ENCODE data around the gene FBXL14. TPM values are rescaled to one million over a fixed set of nuclear protein-coding genes. Genes with fewer than 3 reads are reported as not detected.

FBXL14 gene
- total and polyA plus RNA-seq, 4 donors: 0.67 to 7.5 (median 4.9) TPM

DNA sequence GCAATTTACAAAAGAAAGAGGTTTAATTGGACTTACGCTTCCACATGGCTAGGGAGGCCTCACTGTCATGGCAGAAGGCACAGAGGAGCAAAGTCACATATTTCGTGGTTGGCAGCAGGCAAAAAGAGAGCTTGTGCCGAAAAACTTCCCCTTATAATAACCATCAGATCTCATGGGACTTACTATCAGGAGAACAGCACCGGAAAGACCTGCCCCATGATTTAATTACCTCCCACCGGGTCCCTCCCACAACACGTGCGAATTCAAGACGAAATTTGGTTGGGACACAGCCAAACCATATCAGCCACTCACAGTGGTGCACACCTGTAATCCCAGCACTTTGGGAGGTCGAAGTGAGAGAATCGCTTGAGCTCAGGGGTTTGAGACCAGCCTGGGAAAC, 68.5 kb downstream of the FBXL14 start:
- TF ChIP-seq, protein P1, sequence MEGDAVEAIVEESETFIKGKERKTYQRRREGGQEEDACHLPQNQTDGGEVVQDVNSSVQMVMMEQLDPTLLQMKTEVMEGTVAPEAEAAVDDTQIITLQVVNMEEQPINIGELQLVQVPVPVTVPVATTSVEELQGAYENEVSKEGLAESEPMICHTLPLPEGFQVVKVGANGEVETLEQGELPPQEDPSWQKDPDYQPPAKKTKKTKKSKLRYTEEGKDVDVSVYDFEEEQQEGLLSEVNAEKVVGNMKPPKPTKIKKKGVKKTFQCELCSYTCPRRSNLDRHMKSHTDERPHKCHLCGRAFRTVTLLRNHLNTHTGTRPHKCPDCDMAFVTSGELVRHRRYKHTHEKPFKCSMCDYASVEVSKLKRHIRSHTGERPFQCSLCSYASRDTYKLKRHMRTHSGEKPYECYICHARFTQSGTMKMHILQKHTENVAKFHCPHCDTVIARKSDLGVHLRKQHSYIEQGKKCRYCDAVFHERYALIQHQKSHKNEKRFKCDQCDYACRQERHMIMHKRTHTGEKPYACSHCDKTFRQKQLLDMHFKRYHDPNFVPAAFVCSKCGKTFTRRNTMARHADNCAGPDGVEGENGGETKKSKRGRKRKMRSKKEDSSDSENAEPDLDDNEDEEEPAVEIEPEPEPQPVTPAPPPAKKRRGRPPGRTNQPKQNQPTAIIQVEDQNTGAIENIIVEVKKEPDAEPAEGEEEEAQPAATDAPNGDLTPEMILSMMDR (IDR thresholded peaks at IDR 0.05; ENCODE audit: low read depth, low read length, missing input control): no peak
- no peak for TF ChIP-seq RAD21 (IDR thresholded peaks at IDR 0.05)
- no peak overlapping the region for H3K27ac ChIP-seq (ENCODE audit: low read depth in 1 of 2, low read length in 2 of 2)
- no peaks in the 10 kb centered on the region for H3K9me3 ChIP-seq (ENCODE audit: control insufficient read depth in 4 of 4, low read length in 3 of 4)
- no peaks in the 10 kb centered on the region for H3K36me3 ChIP-seq (ENCODE audit: control insufficient read depth in 4 of 4, insufficient read depth in 3 of 4, low read depth in 1 of 4, low read length in 3 of 4)
- DNase-seq (ENCODE audit: low spot score): no peak
- peaks cover 0 to 2% (median 0%) of the 10 kb centered on the region in 4 donors for H3K27me3 ChIP-seq (ENCODE audit: control insufficient read depth in 4 of 4, insufficient read depth in 4 of 4, low read length in 3 of 4)
- H3K4me3 ChIP-seq (ENCODE audit: low read depth in 1 of 3, low read length in 3 of 3): no peak overlapping the region
- H3K4me1 ChIP-seq (ENCODE audit: control insufficient read depth in 4 of 4, insufficient read depth in 4 of 4, low read length in 3 of 4): peaks cover 0 to 7% (median 3%) of the 10 kb centered on the region in 4 donors
- no peak overlapping the region for H3K9ac ChIP-seq (ENCODE audit: low read depth in 1 of 2, low read length in 2 of 2)
- 75% methylated on average over 10 of the region's 10 CpGs for WGBS

DNA sequence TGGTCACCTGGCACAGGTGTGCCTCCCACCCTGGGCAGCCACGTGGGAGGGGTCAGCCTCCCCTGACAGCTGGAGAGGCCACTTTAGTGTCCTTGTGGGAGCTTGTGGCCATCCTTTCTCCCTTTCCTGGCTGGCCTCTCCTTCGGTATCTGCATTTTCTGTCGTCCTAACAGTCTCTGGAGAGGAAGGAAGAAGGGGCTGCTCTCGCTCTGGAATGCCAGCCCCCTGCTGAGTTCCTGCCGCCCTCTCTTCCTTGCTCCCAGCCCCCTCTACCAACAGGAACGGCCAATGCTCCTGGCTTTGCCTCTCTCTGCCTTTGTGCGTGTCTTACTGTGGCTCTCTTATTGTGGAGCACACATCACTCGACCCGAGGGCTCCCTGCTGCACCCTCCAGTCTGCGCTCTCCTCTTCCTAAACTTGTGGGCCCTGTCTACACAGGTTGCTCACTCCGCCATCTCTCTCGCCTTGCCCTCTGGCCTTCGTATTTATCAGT, 70.8 kb downstream of the FBXL14 start:
- Histone ChIP-seq H3K36me3 (ENCODE audit: control insufficient read depth in 4 of 4, insufficient read depth in 3 of 4, low read depth in 1 of 4, low read length in 3 of 4) (no peaks in the 10 kb centered on the region), H3K27ac (ENCODE audit: low read depth in 1 of 2, low read length in 2 of 2) (no peak overlapping the region), H3K4me3 (ENCODE audit: low read depth in 1 of 3, low read length in 3 of 3) (no peak overlapping the region), H3K4me1 (ENCODE audit: control insufficient read depth in 4 of 4, insufficient read depth in 4 of 4, low read length in 3 of 4) (peaks cover 3 to 10% (median 6%) of the 10 kb centered on the region in 4 donors), H3K27me3 (ENCODE audit: control insufficient read depth in 4 of 4, insufficient read depth in 4 of 4, low read length in 3 of 4) (no peaks in the 10 kb centered on the region), H3K9ac (ENCODE audit: low read depth in 1 of 2, low read length in 2 of 2) (no peak overlapping the region), H3K9me3 (ENCODE audit: control insufficient read depth in 4 of 4, low read length in 3 of 4) (no peaks in the 10 kb centered on the region)
- DNase-seq (ENCODE audit: low spot score): no peak
- TF ChIP-seq HNF4A (conservative IDR thresholded peaks at IDR 0.05): no peak
- no peak for TF ChIP-seq TAF1 (conservative IDR thresholded peaks at IDR 0.05)
- no peak for TF ChIP-seq RAD21 (IDR thresholded peaks at IDR 0.05)
- TF ChIP-seq, protein P2, sequence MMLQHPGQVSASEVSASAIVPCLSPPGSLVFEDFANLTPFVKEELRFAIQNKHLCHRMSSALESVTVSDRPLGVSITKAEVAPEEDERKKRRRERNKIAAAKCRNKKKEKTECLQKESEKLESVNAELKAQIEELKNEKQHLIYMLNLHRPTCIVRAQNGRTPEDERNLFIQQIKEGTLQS (IDR thresholded peaks at IDR 0.05): no peak
- TF ChIP-seq YY1 (IDR thresholded peaks at IDR 0.05): no peak
- no peak for TF ChIP-seq REST (IDR thresholded peaks at IDR 0.05)
- no peak for TF ChIP-seq FOXA2 (IDR thresholded peaks at IDR 0.05)
- no peak for TF ChIP-seq JUND (IDR thresholded peaks at IDR 0.05)
- no peak for TF ChIP-seq EGR1 (IDR thresholded peaks at IDR 0.05; ENCODE audit: low read depth in 2 of 2)
- no peak for TF ChIP-seq ZBTB33 (IDR thresholded peaks at IDR 0.05)
- TF ChIP-seq FOXA1 (IDR thresholded peaks at IDR 0.05): no peak
- TF ChIP-seq, protein P3, sequence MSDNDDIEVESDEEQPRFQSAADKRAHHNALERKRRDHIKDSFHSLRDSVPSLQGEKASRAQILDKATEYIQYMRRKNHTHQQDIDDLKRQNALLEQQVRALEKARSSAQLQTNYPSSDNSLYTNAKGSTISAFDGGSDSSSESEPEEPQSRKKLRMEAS (IDR thresholded peaks at IDR 0.05): no peak
- TF ChIP-seq SP1 (IDR thresholded peaks at IDR 0.05): no peak
- TF ChIP-seq, protein P1 (IDR thresholded peaks at IDR 0.05; ENCODE audit: low read depth, low read length, missing input control): no peak
- no peak for TF ChIP-seq RXRA (IDR thresholded peaks at IDR 0.05)
- no peak for TF ChIP-seq GABPA (IDR thresholded peaks at IDR 0.05 in 1 of 2, conservative IDR thresholded peaks at IDR 0.05 in 1 of 2)
- WGBS: 64% methylated on average over 13 of the region's 13 CpGs
